Central memory CD4-positive, alpha-beta T cell (primary cell): ENCODE results near the gene HTT.

Experiments
- DNase-seq: peaks from one replicate; pipeline ENCODE4 v3.0.0; 2022

Gene HTT

GRCh38 chr4:3280466-3280865 is 206.0 kb downstream of the HTT start:
- no peak for DNase-seq

GRCh38 chr4:3283483-3283882 is 209.0 kb downstream of the HTT start:
- no peak for DNase-seq

GRCh38 chr4:3283916-3284315 is 209.4 kb downstream of the HTT start:
- no peak for DNase-seq

GRCh38 chr4:3284734-3285557 is 210.5 kb downstream of the HTT start:
- no peak for DNase-seq

- DNase-seq: no peak
Measured at GRCh38 chr4:3285558-3286334, 211.3 kb downstream of the HTT start.

- DNase-seq: no peak
Measured at GRCh38 chr4:3286335-3287175, 212.1 kb downstream of the HTT start.

- no peak for DNase-seq
Measured at GRCh38 chr4:3287271-3287971, 212.9 kb downstream of the HTT start.

- DNase-seq: no peak
Measured at GRCh38 chr4:3287972-3288570, 213.6 kb downstream of the HTT start.

GRCh38 chr4:3288571-3289094 is 214.2 kb downstream of the HTT start:
- DNase-seq: no peak

- no peak for DNase-seq
Measured at GRCh38 chr4:3290476-3290875, 216.0 kb downstream of the HTT start.

GRCh38 chr4:3290889-3291321 is 216.4 kb downstream of the HTT start:
- no peak for DNase-seq

- no peak for DNase-seq
Measured at GRCh38 chr4:3291411-3291968, 217.0 kb downstream of the HTT start.

GRCh38 chr4:3291969-3292570 is 217.6 kb downstream of the HTT start:
- DNase-seq: peak; percentile 9

GRCh38 chr4:3292571-3293400 is 218.3 kb downstream of the HTT start, which contains the start of gene RGS12:
RGS12 (plus strand) TSS chr4:3293021; CDS start chr4:3316171, 23,150 bp downstream.
- peak; percentile 69 for DNase-seq
